Activated T-cell treated with anti-CD3 and anti-CD28 coated beads for 24 hours (primary cell): Measurements from ENCODE around the gene TLCD3B.
A peak's percentile ranks its signal among the peaks of the same experiment; 100 is the strongest.
"Not testable (repeated sequence)": the region's sequence is repeated elsewhere in the genome, so short reads cannot be mapped to it uniquely, and the experiment has no call there.

Source experiments
- DNase-seq: peaks from one replicate; pipeline ENCODE4 v3.0.0-alpha.2; 2020; ENCODE audit warnings: low read depth

The TLCD3B gene

DNA sequence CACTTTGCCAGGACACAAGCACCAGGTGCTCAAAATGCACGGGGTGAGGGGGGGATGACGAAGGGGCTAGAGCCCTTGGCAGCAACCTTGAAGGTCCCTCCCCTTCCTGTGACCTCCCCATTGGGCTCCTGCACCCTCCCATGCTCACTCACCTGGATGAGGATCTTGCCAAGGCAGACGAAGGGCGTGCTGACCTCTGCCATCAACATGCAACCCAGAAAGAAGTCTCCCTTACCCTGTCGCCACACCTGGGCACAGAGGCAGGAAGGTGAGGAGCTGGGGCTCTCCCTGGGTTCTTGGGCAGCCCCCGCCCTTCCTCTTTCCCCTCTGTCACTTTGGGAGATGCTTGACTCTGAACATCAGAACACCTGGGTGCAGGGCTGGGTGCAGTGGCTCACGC is 5.5 kb downstream of the TLCD3B start:
- DNase-seq, result no peak

DNA sequence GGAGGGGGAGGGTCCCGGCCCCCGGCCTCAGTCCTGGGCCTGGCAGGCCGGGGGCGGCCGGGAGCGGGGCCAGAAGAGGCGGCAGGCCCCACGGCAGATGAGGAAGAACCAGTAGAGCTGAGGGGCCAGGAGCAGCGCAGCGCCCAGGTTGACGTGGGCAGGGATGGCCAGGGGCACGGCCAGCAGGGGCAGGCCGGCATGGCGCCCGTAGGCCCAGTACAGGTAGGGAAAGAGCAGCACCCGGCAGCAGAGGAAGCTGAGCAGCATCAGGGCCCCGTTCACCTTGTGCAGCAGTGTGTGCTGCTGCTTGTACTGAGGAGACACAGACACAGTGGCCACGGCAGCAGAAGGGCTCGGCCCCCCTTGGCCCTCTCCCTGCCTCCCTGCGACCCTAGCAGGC is 5.9 kb downstream of the TLCD3B start:
- DNase-seq, result no peak

- no peak for DNase-seq
Observed at GRCh38 chr16:30024451-30024850, 6.6 kb downstream of the TLCD3B start.

- DNase-seq, result no peak
Observed at GRCh38 chr16:30023586-30023985, 7.5 kb downstream of the TLCD3B start.

- DNase-seq, result no peak
Observed at GRCh38 chr16:30022887-30023286, 8.2 kb downstream of the TLCD3B start, which contains the start of gene C16orf92. Gene C16orf92 (plus strand): TSS chr16:30023198. CDS start chr16:30023341, 143 bp downstream.

GRCh38 chr16:30018731-30019158 is 12.3 kb downstream of the TLCD3B start:
- DNase-seq, result no peak

- DNase-seq, result not testable (repeated sequence)
Observed at GRCh38 chr16:30017937-30018336, 13.1 kb downstream of the TLCD3B start.

- DNase-seq, result no peak
Observed at GRCh38 chr16:30017277-30017656, 13.8 kb downstream of the TLCD3B start.

DNA sequence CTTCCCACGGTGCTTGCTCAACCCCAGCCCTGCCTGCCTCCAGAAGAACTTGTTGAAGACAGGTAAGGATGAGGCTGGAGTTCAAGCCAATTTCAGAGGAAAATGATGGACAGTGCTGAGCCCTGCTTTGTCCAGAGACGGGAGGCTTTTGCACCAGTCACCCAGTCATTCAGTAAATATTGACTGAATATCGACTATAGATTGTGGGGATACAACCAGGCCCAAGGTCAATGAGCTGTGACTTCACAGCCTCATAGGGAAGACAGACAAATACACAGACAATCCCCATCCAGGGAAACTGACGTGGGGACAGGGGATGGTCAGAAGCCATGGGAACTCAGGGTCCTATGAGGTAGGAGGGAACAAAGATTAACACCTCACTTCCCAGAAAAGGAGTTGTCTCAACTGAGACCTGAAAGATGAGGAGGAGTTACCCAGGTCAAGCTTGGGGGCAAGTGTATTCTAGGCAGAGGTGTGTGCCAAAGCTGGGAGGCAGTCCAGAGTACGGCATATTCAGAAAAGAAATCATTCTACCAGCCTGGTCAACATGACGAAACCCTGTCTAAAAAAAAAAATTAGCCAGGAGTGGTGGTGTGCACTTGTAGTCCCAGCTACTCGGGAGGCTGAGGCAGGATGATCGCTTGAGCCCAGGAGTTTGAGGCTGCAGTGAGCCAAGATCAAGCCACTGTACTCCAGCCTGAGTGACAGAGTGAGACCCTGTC is 14.4 kb downstream of the TLCD3B start:
- no peak for DNase-seq

- not testable (repeated sequence) for DNase-seq
Observed at GRCh38 chr16:30015450-30015849, 15.6 kb downstream of the TLCD3B start.

DNA sequence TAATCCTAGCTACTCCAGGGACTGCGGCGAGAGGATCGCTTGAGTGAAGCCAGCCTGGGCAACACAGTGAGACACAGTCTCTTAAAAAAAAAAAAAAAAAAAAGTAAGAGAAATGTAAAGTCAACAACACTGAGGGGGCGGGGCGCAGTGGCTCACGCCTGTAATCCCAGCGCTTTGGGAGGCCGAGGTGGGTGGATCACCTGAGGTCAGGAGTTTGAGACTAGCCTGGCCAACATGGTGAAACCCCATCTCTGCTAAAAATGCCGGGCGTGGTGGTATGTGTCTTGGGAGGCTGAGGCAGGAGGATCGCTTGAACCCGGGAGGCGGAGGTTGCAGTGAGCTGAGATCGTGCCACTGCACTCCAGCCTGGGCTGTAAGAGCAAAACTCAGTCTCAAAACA is 18.5 kb downstream of the TLCD3B start:
- not testable (repeated sequence) for DNase-seq

GRCh38 chr16:30011714-30012504 is 19.2 kb downstream of the TLCD3B start:
- no peak for DNase-seq

- DNase-seq, result peak; percentile 22
Observed at GRCh38 chr16:30010844-30011713, 20.0 kb downstream of the TLCD3B start, which contains the start of gene DOC2A. Gene DOC2A (minus strand): TSS chr16:30011027. CDS start chr16:30010222, 805 bp downstream.

DNA sequence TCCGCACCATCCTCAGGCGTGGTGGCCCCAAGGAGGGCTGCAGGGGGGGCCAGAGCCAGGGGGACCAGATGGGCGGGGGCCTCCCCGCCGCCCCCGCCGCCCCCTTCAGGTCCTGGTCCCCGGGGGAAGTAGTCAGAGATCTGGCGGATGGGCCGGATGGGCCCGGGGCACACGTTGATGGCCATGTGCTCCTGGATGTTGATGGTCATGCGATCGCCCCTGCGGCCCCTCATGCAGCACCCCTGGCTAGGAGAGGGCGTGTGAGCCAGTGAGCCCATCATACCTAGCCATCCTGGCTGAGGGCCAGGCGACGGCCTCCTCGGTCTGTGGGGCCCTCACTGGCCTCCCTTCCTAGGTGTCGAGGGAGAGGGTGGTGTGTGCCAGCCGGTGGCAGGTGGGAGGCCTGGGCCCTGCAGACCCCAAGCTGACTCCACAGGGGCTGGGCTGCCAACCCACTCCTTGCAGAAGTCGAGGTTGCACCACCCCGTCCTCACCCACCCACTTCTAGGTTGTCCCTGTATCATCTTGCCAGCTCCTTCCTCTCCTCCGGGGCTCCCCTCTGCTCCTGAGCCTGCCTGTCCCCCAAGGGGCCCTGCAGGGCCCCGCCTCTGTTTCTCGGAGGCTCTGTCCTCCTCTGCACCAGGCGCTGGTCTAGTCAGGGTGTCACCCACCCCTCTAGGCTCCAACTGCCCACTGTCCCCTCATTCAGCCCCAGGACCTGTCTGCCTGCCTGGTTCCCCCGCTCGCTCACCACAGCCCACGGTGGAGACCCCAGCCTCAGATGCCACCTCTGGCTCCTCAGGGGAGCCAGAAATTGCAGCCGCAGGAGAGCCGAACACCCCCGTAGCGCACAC is 20.9 kb downstream of the TLCD3B start:
- DNase-seq, result no peak

DNA sequence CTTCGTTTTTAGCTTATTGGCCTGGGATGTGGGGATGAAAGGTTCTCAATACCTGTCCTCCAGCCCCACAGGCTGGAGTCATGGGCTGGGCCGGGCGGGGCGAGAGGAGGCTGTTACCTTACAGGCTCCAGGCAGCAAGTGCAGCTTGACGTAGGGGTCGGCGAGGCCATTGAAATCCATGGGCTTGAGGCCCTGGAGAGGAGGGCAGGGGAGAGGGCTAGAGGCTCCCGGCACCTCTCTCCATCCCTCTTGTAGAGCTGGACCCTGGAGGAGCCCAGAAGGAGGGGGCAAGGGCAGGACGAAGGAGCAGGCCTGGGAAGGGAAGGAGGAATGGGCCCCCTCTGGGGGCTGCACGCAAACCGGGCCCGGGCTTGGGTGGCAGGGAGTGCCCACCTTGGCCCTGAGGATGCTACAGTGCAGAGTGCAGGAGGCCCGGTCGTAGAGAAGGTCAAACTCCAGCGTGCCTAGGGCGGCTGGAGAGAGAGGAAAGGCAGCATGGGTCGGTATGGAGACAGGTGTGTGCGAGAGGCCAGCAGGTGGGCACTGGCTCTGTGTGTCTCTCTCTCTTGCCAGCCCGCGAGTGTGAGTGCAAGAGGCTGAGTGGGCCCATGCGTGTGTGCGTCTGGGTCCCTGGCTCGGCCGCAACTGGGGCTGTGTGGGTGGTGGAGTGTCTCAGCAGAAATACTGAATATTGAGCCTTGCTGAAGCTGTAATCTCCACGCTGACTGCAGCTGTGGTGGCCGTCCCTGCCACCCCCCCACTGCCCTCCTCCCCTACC is 21.8 kb downstream of the TLCD3B start:
- DNase-seq, result no peak

DNA sequence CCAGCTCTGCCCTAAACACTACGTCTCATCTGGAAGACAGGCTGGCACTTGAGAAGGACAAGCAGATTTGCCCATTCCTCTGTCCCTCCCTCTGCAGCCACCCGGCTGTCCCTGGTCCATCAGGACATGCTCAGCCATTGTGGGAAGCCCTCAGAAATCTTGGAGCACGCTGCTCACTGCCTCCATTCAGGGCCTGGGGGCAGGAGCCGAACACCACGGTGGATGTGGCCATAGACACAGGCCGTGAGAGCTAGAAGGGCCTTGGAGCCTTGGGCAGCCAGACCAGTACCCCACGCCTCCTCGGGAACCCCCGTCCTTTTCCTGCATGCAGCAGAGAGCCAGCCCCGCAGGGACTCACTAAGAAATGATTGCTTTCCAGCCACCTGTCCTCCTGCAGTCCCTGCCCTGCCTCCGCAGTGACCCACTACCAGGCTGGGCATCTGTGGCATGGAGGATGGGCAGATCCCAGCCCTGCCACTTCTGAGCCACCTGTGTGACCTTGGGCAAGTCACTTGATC is 23.6 kb downstream of the TLCD3B start:
- no peak for DNase-seq

DNA sequence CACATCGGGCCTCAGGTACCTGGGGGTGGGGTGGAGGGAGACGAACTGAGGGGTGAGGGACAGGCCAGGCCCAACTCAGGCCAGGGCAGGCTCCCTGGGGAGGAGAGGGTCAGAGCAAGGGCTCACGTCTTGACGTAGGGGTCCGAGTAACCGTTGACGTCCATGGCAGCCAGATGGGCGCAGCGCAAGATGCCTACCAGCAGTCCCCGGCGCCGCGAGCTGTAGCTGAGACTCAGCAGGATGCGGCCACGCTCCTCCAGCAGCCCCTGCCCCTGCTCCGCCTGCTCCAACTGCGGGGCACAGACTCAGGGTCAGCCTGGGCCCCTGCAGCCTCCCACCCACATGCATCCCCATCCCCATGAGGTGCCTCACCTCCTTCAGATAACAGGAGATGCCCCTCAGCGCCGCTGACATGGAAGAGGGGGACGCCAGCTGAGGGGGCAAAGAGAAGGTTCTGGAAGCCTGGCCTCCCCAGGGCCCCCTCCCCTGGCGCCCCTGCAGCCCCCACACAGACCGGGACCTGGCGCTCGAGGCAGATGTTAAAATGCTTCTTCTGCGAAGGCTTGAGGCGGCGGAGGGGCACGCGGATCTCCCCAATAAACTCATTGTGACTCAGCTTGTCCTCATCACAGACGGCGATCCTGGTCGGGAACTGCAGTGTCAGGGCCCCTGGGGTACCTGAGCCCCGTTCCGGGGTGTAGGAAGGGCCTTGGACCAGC is 24.3 kb downstream of the TLCD3B start:
- no peak for DNase-seq

DNA sequence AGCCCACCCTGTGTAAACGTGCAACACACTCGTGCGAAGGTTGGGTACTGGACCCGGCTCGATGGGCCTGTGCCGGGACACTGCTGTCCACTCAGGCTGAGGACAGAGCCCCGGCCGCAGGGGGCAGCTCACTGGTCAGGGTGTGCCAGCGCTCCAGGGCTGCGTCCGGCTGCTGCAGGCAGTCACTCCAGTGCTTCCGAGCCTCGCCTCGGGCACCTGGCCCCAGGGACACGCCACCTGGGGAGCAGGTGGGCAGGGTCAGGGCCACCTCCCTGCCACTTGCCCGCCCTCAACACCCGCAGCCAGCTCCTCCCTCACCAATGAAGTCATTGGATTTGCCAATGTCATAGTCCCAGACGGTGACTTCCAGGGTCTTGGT is 25.0 kb downstream of the TLCD3B start:
- DNase-seq, result no peak

- no peak for DNase-seq
Observed at GRCh38 chr16:30005341-30006094, 25.6 kb downstream of the TLCD3B start.
